Calu3 (cell line): ENCODE measurements around the gene LYSMD4. TPM values are rescaled to one million over a fixed set of nuclear protein-coding genes. Genes with fewer than 3 reads are reported as not detected.
"Not testable (repeated sequence)": the region's sequence is repeated elsewhere in the genome, so short reads cannot be mapped to it uniquely, and the experiment has no call there.

Source experiments
- BruUV-seq: library from RNA; stranded (reverse); fragments of 400-500 nt; replicated peaks from 2 replicates; lab custom pipeline; 2021; lab: Mats Ljungman, UMichigan
- CTCF ChIA-PET: fragments of 300-600 bp; sonication (Branson Sonifier 250); formaldehyde crosslinking; loops from one replicate; lab custom pipeline; 2022; ENCODE audit warnings: antibody characterized with exemption; lab: Charles Lee
- DNase-seq: peaks from one replicate; pipeline ENCODE4 v3.0.0; 2022
- H3K27ac Mint-ChIP-seq: one replicate; pipeline ENCODE4 v1.8.0; 2022; ENCODE audit warnings: mixed read lengths; ENCODE audit not compliant: unreplicated experiment
- H3K27me3 Mint-ChIP-seq: one replicate; pipeline ENCODE4 v1.8.0; 2022; ENCODE audit warnings: mixed read lengths; ENCODE audit not compliant: unreplicated experiment
- H3K36me3 Mint-ChIP-seq: one replicate; pipeline ENCODE4 v1.8.0; 2022; ENCODE audit warnings: mild to moderate bottlenecking, moderate library complexity, mixed read lengths; ENCODE audit not compliant: insufficient read depth, unreplicated experiment
- H3K4me1 Mint-ChIP-seq: one replicate; pipeline ENCODE4 v1.8.0; 2022; ENCODE audit warnings: mild to moderate bottlenecking, low read depth, mixed read lengths; ENCODE audit not compliant: unreplicated experiment
- H3K4me3 Mint-ChIP-seq: one replicate; pipeline ENCODE4 v1.8.0; 2022; ENCODE audit warnings: mild to moderate bottlenecking, low read depth, moderate library complexity, mixed read lengths; ENCODE audit not compliant: unreplicated experiment
- H3K9me3 Mint-ChIP-seq: one replicate; pipeline ENCODE4 v1.8.0; 2022; ENCODE audit warnings: low read depth, mixed read lengths; ENCODE audit not compliant: unreplicated experiment
- CTCF ChIP-seq: fragments of 200-600 bp; IDR thresholded peaks from one replicate; pipeline ENCODE4 v1.8.0; 2022; ENCODE audit warnings: antibody characterized with exemption; ENCODE audit not compliant: unreplicated experiment
- intact Hi-C: fragments of 100-400 bp; cut with micrococcal nuclease; formaldehyde crosslinking; loops from one replicate; pipeline ENCODE4 v1.10.0; 2022; ENCODE audit not compliant: unreplicated experiment
- total RNA-seq: library from RNA; stranded (reverse); gene quantifications from 2 replicates; pipeline ENCODE4 v1.2.3, GENCODE V29; 2022

LYSMD4 gene
- total RNA-seq, 1 experiment from 2014 or later, result 6.6 TPM

GRCh38 chr15:99752556-99752955 lies 19.3 kb upstream of the LYSMD4 start:
- Mint-ChIP-seq H3K4me3 (no peak overlapping the region), H3K9me3 (no peaks in the 10 kb centered on the region), H3K27me3 (no peaks in the 10 kb centered on the region), H3K4me1 (no peaks in the 10 kb centered on the region), H3K36me3 (no peaks in the 10 kb centered on the region), H3K27ac (no peak overlapping the region)
- no TSS peak for BruUV-seq
- no peak for TF ChIP-seq CTCF
- intact Hi-C loops, result no loop called here
- CTCF ChIA-PET, result interaction anchor here (1.0 to 1.1 kb wide), 2 partner anchors 19 to 48 kb away, joined by 3 to 4 read pairs; partner anchors contain the start of gene LYSMD4
- DNase-seq, result no peak

GRCh38 chr15:99750326-99750725 lies 17.1 kb upstream of the LYSMD4 start:
- H3K36me3 Mint-ChIP-seq, H3K27me3 Mint-ChIP-seq, CTCF ChIA-PET, H3K27ac Mint-ChIP-seq, DNase-seq, H3K4me3 Mint-ChIP-seq, intact Hi-C loops, BruUV-seq, H3K9me3 Mint-ChIP-seq, H3K4me1 Mint-ChIP-seq: not testable (repeated sequence)

GRCh38 chr15:99749386-99749785 lies 16.1 kb upstream of the LYSMD4 start:
- Mint-ChIP-seq H3K27ac (no peak overlapping the region), H3K9me3 (no peaks in the 10 kb centered on the region), H3K27me3 (peaks cover 16% of the 10 kb centered on the region), H3K4me1 (no peaks in the 10 kb centered on the region), H3K36me3 (no peaks in the 10 kb centered on the region), H3K4me3 (no peak overlapping the region)
- intact Hi-C loops, result no loop called here
- TF ChIP-seq CTCF, result no peak
- CTCF ChIA-PET, result no interaction called here
- no peak for DNase-seq
- no TSS peak for BruUV-seq

GRCh38 chr15:99745370-99746086 lies 12.3 kb upstream of the LYSMD4 start:
- Mint-ChIP-seq H3K27me3 (peaks cover 16% of the 10 kb centered on the region), H3K27ac (no peak overlapping the region), H3K36me3 (no peaks in the 10 kb centered on the region), H3K4me3 (no peak overlapping the region), H3K9me3 (no peaks in the 10 kb centered on the region), H3K4me1 (no peaks in the 10 kb centered on the region)
- no peak for DNase-seq
- no peak for TF ChIP-seq CTCF
- CTCF ChIA-PET, result no interaction called here
- BruUV-seq, result no TSS peak
- intact Hi-C loops, result no loop called here

GRCh38 chr15:99744142-99744541 lies 10.9 kb upstream of the LYSMD4 start:
- Mint-ChIP-seq H3K4me3 (no peak overlapping the region), H3K4me1 (no peaks in the 10 kb centered on the region), H3K27me3 (peaks cover 16% of the 10 kb centered on the region), H3K9me3 (no peaks in the 10 kb centered on the region), H3K36me3 (no peaks in the 10 kb centered on the region), H3K27ac (no peak overlapping the region)
- CTCF ChIA-PET, result no interaction called here
- no TSS peak for BruUV-seq
- DNase-seq, result no peak
- TF ChIP-seq CTCF, result no peak
- intact Hi-C loops, result no loop called here
